Nephron progenitor cell (in vitro differentiated cells): ENCODE data around the gene SPPL3.

Source experiments
- DNase-seq: peaks from one replicate; pipeline ENCODE4 v3.0.0; 2021
- H3K27ac Mint-ChIP-seq: 2 replicates; pipeline ENCODE4 v1.8.0; 2021; ENCODE audit warnings: mild to moderate bottlenecking, moderate library complexity, mixed read lengths
- H3K27me3 Mint-ChIP-seq: 2 replicates; pipeline ENCODE4 v1.8.0; 2021; ENCODE audit warnings: mild to moderate bottlenecking, low read depth, mixed read lengths; ENCODE audit not compliant: poor library complexity
- H3K36me3 Mint-ChIP-seq: 2 replicates; pipeline ENCODE4 v1.8.0; 2021; ENCODE audit warnings: low read depth, mixed read lengths
- H3K4me1 Mint-ChIP-seq: 2 replicates; pipeline ENCODE4 v1.8.0; 2021; ENCODE audit warnings: mixed read lengths
- H3K4me3 Mint-ChIP-seq: 2 replicates; pipeline ENCODE4 v1.8.0; 2021; ENCODE audit warnings: mild to moderate bottlenecking, moderate library complexity, mixed read lengths
- H3K9me3 Mint-ChIP-seq: 2 replicates; pipeline ENCODE4 v1.8.0; 2021; ENCODE audit warnings: mild to moderate bottlenecking, moderate library complexity, mixed read lengths
- TF ChIP-seq, protein P1 (sequence below): fragments of 200-600 bp; sonication (generic); IDR thresholded peaks from 2 replicates; pipeline ENCODE4 v1.5.0; 2021; ENCODE audit warnings: antibody characterized with exemption

Gene SPPL3

DNA sequence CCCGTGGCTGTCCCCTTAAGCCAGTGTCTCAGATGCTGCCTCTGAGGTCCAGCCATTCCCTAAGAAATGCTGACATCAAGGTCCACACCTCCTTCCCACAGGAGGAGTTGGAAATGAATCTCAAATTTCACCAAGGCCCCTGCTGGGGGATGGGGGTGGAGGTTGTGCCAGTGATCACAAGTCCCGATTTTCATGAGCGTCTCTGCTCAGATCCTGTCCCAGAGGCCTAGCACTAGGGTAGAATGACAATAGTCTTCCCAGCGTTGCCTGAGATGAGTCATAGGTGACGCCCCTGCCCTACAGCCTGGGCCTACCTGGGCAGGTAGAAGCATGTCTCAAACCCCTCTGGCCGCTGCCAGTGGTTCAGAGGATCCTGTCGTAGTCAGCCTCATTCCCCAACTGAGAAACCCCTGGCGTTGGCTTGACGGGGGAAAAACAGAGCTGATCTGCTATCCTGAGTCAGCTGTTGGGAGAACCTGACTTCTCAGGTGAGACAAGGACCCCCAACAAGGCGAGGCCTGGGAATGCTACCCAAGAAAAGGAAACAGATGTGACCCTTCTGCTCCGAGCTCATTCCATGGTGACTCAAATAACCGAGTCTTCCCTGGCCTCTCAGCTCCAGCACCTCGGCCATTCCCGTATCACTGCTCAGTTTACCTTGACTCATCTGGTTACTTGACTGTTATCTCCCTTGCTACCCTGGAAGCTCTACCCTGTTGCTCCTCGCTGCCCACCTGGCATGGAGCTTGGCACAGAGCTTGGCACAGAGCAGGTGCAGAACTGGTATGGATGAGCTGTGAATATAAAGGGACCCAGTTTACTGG, 21.8 kb upstream of the SPPL3 start:
- TF ChIP-seq, protein P1, sequence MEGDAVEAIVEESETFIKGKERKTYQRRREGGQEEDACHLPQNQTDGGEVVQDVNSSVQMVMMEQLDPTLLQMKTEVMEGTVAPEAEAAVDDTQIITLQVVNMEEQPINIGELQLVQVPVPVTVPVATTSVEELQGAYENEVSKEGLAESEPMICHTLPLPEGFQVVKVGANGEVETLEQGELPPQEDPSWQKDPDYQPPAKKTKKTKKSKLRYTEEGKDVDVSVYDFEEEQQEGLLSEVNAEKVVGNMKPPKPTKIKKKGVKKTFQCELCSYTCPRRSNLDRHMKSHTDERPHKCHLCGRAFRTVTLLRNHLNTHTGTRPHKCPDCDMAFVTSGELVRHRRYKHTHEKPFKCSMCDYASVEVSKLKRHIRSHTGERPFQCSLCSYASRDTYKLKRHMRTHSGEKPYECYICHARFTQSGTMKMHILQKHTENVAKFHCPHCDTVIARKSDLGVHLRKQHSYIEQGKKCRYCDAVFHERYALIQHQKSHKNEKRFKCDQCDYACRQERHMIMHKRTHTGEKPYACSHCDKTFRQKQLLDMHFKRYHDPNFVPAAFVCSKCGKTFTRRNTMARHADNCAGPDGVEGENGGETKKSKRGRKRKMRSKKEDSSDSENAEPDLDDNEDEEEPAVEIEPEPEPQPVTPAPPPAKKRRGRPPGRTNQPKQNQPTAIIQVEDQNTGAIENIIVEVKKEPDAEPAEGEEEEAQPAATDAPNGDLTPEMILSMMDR: no peak
- Mint-ChIP-seq H3K9me3 (no peaks in the 10 kb centered on the region), H3K27ac (peak overlapping the region; percentile 79), H3K27me3 (peaks cover 3% of the 10 kb centered on the region), H3K36me3 (no peaks in the 10 kb centered on the region), H3K4me1 (peaks cover 16% of the 10 kb centered on the region), H3K4me3 (no peak overlapping the region)
- DNase-seq: no peak

DNA sequence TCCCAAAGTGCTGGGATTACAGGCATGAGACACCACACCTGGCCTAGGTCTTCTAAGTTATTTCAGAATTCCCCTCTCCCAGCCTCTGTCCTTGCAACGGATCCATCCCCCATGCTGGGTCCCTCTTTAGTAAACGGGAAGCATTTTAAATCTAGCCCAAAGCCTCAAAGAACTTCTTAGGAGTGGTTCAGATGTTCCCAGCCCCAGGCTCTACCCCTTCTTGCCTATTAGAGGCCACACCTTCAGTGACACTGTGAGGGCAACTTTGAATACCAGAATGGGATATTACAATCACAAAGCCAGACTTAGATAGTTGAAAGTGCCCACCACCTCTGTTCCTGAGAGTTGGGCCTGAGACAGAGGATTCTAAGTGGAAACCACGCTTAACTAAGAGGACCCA, 18.1 kb upstream of the SPPL3 start:
- H3K9me3 Mint-ChIP-seq: peaks cover 17% of the 10 kb centered on the region
- TF ChIP-seq, protein P1: no peak
- peak overlapping the region; percentile 25 for H3K27ac Mint-ChIP-seq
- no peaks in the 10 kb centered on the region for H3K36me3 Mint-ChIP-seq
- no peaks in the 10 kb centered on the region for H3K27me3 Mint-ChIP-seq
- no peak overlapping the region for H3K4me3 Mint-ChIP-seq
- H3K4me1 Mint-ChIP-seq: peaks cover 16% of the 10 kb centered on the region
- no peak for DNase-seq

DNA sequence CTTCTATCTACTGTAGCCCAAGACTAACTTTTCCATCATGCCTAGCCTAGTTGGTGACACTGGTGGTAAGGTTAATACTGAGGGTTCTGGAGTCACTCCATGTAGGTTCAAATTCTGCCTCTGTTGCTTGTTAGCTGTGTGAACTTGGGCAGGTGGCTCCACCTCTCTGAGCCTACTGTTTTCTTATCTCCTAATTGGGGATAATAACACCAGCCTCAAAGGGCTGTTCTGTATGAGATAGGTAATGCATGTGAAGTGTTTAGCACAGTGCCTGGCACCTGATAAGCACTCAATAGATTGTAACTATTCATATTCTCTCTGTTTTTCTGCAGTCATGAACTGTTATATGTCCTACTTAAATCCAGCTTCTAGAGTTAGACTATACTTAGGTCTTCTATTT, 17.5 kb upstream of the SPPL3 start:
- Mint-ChIP-seq H3K9me3 (peaks cover 21% of the 10 kb centered on the region), H3K4me1 (peaks cover 16% of the 10 kb centered on the region), H3K27me3 (no peaks in the 10 kb centered on the region), H3K4me3 (no peak overlapping the region), H3K36me3 (no peaks in the 10 kb centered on the region), H3K27ac (no peak overlapping the region)
- TF ChIP-seq, protein P1: no peak
- DNase-seq: no peak

DNA sequence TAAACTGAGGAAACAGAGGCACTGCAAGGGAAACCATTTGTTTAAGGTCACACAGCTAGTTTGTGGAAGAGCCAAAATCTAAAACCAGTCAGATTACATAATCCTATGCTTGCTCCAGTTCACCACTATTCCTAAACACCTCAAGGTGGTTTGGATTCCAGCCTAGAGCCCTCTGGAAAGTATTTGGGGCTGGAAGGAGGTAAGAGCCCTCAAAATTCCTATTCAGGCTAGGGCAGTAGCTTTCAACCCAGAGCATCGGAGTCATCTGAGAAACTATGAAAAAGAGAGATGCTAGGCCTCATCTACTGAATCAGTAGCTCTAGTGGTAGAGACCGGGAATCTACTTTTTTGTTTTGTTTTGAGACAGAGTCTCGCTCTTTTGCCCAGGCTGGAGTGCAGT, 16.0 kb upstream of the SPPL3 start:
- peaks cover 27% of the 10 kb centered on the region for H3K9me3 Mint-ChIP-seq
- peaks cover 5% of the 10 kb centered on the region for H3K4me1 Mint-ChIP-seq
- no peak overlapping the region for H3K4me3 Mint-ChIP-seq
- DNase-seq: no peak
- no peaks in the 10 kb centered on the region for H3K36me3 Mint-ChIP-seq
- H3K27me3 Mint-ChIP-seq: no peaks in the 10 kb centered on the region
- no peak overlapping the region for H3K27ac Mint-ChIP-seq
- TF ChIP-seq, protein P1: no peak

DNA sequence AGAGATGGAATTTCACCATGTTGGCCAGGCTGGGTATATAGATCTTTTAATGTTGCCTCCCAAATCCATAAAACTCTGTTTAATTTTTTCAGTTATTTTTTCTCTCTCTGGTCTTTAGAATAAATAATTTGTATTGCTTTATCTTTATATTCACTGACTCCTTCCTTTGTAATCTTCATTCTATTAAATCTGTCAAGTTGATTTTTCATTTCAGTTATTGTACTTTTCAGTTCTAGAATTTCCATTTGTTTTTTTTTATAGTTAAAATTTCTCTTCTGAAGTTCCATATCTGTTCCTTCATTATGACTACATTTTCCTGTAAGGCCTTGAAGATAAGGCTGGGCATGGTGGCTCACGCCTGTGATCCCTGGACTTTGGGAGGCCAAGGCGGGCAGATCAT, 13.6 kb upstream of the SPPL3 start:
- Mint-ChIP-seq H3K27me3 (no peaks in the 10 kb centered on the region), H3K9me3 (peaks cover 31% of the 10 kb centered on the region), H3K4me3 (no peak overlapping the region), H3K4me1 (no peaks in the 10 kb centered on the region), H3K36me3 (no peaks in the 10 kb centered on the region), H3K27ac (no peak overlapping the region)
- DNase-seq: no peak
- TF ChIP-seq, protein P1: no peak

DNA sequence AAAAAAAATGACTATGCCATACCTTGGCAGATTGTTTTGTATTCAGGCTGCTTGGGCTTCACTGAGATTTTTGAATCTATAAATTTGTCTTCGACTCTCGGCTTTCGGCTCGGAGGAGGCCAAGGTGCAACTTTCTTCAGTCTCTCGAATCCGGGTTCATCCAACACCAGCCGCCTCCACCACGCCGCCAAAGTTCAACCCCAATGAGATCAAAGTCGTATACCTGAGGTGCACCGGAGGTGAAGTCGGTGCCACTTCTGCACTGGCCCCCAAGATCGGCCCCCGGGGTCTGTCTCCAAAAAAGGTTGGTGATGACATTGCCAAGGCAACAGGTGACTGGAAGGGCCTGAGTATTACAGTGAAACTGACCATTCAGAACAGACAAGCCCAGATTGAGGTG, 12.4 kb upstream of the SPPL3 start:
- Mint-ChIP-seq H3K4me3 (no peak overlapping the region), H3K36me3 (no peaks in the 10 kb centered on the region), H3K4me1 (no peaks in the 10 kb centered on the region), H3K9me3 (peaks cover 31% of the 10 kb centered on the region), H3K27me3 (no peaks in the 10 kb centered on the region), H3K27ac (no peak overlapping the region)
- TF ChIP-seq, protein P1: no peak
- no peak for DNase-seq
